Measurements from ENCODE around the gene PTPRN2.
"Not testable (repeated sequence)": the region's sequence is repeated elsewhere in the genome, so short reads cannot be mapped to it uniquely, and the experiment has no call there.

PTPRN2 gene

DNA sequence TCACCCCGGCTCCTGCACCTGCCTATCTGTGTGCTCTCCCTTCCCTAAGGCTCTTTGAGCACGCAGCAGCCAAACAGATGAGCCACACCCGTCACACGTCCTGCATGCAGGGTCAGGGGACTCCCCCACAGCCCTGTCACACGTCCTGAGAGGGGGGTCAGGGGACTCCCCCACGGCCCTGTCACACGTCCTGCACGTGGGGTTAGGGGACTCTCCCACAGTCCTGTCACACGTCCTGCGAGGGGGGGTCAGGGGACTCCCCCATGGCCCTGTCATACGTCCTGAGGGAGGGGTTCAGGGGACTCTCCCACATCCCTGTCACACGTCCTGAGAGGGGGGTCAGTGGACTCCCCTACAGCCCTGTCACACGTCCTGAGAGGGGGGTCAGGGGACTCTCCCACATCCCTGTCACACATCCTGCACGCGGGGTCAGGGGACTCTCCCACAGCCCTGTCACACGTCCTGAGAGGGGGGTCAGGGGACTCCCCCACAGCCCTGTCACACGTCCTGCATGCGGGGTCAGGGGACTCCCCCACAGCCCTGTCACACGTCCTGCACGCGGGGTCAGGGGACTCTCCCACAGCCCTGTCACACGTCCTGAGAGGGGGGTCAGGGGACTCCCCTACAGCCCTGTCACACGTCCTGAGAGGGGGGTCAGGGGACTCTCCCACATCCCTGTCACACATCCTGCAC, 211.3 kb downstream of the PTPRN2 start:
- ATAC-seq (replicated peaks) (peak; percentile 73), DNase-seq (peak in 2 of 3 experiments; percentile 8 to 15)
- Mint-ChIP-seq H3K27me3 (peaks cover 19 to 24% of the 10 kb centered on the region in 2 donors), H3K27ac (peak overlapping the region; percentile 39 to 46), H3K36me3 (ENCODE audit: insufficient read depth) (peaks cover 14% of the 10 kb centered on the region), H3K4me3 (peak overlapping the region in 1 of 2 donors; percentile 53)
- H3K4me1 Mint-ChIP-seq (ENCODE audit: low read depth in 2 of 2); H3K9me3 Mint-ChIP-seq: not testable (repeated sequence)

DNA sequence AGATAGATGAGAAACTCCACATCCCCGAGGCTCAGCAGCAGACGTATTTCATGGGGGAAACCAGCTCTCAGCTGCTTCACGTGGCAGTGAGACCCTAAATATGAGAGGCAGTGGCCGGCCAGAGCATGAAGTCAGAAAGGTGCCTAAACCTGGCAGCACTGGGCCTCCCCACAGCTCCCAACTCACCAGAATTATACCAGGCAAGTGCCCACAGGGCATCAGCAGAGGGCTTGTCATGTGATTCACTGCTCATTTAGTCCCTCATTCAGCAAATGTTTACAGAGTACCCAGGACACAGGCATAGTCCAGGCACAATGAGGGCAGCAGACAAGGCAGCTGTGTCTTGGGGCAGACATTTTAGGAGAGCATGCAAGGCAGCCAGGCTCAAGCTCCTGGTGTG, 212.6 kb downstream of the PTPRN2 start:
- Mint-ChIP-seq H3K27ac (peak overlapping the region in 1 of 2 donors; percentile 39), H3K4me1 (ENCODE audit: low read depth in 2 of 2) (peaks cover 0 to 7% of the 10 kb centered on the region in 2 donors), H3K36me3 (ENCODE audit: insufficient read depth) (peaks cover 14% of the 10 kb centered on the region), H3K4me3 (no peak overlapping the region), H3K9me3 (peaks cover 0 to 3% of the 10 kb centered on the region in 2 donors), H3K27me3 (peaks cover 19 to 24% of the 10 kb centered on the region in 2 donors)
- no peak for ATAC-seq (replicated peaks)
- DNase-seq = no peak

- Mint-ChIP-seq H3K27me3 (peaks cover 19 to 24% of the 10 kb centered on the region in 2 donors), H3K36me3 (ENCODE audit: insufficient read depth) (peaks cover 14% of the 10 kb centered on the region), H3K27ac (no peak overlapping the region), H3K4me1 (ENCODE audit: low read depth in 2 of 2) (peaks cover 0 to 7% of the 10 kb centered on the region in 2 donors), H3K9me3 (peaks cover 0 to 2% of the 10 kb centered on the region in 2 donors), H3K4me3 (no peak overlapping the region)
- DNase-seq (no peak), ATAC-seq (replicated peaks) (no peak)
Measured at GRCh38 chr7:158374586-158374985, 213.0 kb downstream of the PTPRN2 start.

DNA sequence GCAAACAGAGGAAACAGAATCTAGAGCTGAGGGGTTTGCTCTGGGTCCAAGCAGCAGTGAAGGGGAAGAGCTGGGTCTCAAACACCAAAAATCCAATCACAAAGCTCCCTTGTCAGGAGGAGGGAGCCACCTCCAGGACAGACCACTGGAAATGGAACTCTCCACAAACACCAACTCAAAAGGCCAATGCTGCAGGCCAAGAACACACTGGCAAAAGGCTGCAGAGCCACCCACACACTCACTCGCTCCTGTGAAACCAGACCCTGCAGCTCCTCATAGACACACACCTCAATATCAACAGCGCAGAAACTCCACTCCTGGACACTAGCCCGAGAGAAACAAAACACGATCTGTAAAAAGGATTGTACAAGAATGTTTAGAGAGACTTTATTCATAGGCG, 213.5 kb downstream of the PTPRN2 start:
- Mint-ChIP-seq H3K4me3 (no peak overlapping the region), H3K4me1 (ENCODE audit: low read depth in 2 of 2) (peaks cover 0 to 7% of the 10 kb centered on the region in 2 donors), H3K27ac (no peak overlapping the region), H3K36me3 (ENCODE audit: insufficient read depth) (peaks cover 14% of the 10 kb centered on the region), H3K9me3 (peaks cover 0 to 2% of the 10 kb centered on the region in 2 donors), H3K27me3 (peaks cover 19 to 24% of the 10 kb centered on the region in 2 donors)
- DNase-seq (no peak), ATAC-seq (replicated peaks) (no peak)

DNA sequence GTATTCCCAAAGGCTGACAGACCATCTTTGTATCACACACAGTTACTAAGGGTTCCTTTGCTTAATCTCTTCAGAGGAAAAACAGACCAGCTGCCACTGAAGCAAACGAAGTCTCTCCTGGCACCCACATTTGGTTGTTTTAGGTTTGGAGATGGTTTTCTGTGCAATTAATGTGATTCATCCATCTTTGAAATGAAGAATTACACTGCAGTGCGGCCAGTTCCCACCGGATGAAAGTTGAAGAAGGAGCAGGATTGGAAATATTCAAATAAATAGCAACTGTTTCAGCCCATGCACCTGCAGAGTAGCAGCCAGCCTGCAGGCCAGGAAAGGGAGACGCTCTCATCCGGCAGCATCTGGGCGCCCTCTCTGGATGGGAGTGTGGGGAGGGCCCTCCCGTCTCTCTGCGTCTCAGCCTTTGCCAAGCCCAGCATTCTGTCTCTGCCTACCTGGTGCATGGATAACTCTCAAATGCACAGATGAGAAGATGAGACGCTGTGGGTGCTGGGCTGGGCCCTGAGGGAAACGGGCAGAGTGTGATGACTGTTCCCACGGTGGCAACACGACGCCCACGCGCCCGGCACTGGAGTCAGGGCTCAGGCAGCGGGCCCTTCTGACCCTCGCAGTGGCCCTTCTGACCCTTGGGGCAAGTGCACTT, 214.0 kb downstream of the PTPRN2 start:
- peaks cover 19 to 24% of the 10 kb centered on the region in 2 donors for H3K27me3 Mint-ChIP-seq
- peaks cover 0 to 7% of the 10 kb centered on the region in 2 donors for H3K4me1 Mint-ChIP-seq (ENCODE audit: low read depth in 2 of 2)
- no peak overlapping the region for H3K27ac Mint-ChIP-seq
- no peak for ATAC-seq (replicated peaks)
- peaks cover 14% of the 10 kb centered on the region for H3K36me3 Mint-ChIP-seq (ENCODE audit: insufficient read depth)
- H3K9me3 Mint-ChIP-seq = peaks cover 0 to 2% of the 10 kb centered on the region in 2 donors
- H3K4me3 Mint-ChIP-seq = no peak overlapping the region
- no peak for DNase-seq

- no peak for ATAC-seq (replicated peaks)
- H3K36me3 Mint-ChIP-seq (ENCODE audit: insufficient read depth) = peaks cover 11% of the 10 kb centered on the region
- peaks cover 0 to 7% of the 10 kb centered on the region in 2 donors for H3K4me1 Mint-ChIP-seq (ENCODE audit: low read depth in 2 of 2)
- H3K9me3 Mint-ChIP-seq = peaks cover 0 to 2% of the 10 kb centered on the region in 2 donors
- H3K27me3 Mint-ChIP-seq = peaks cover 19 to 24% of the 10 kb centered on the region in 2 donors
- no peak for DNase-seq
- H3K27ac Mint-ChIP-seq = no peak overlapping the region
- no peak overlapping the region for H3K4me3 Mint-ChIP-seq
Measured at GRCh38 chr7:158372400-158373342, 215.0 kb downstream of the PTPRN2 start.

GRCh38 chr7:158371856-158372255, 215.8 kb downstream of the PTPRN2 start:
- H3K36me3 Mint-ChIP-seq (ENCODE audit: insufficient read depth) = peaks cover 7% of the 10 kb centered on the region
- ATAC-seq (replicated peaks) = no peak
- H3K27ac Mint-ChIP-seq = no peak overlapping the region
- DNase-seq = no peak
- no peak overlapping the region for H3K4me3 Mint-ChIP-seq
- H3K9me3 Mint-ChIP-seq = peaks cover 0 to 2% of the 10 kb centered on the region in 2 donors
- H3K4me1 Mint-ChIP-seq (ENCODE audit: low read depth in 2 of 2) = peaks cover 0 to 7% of the 10 kb centered on the region in 2 donors
- peaks cover 19 to 24% of the 10 kb centered on the region in 2 donors for H3K27me3 Mint-ChIP-seq

- Mint-ChIP-seq H3K27me3 (peaks cover 14 to 17% of the 10 kb centered on the region in 2 donors), H3K9me3 (peaks cover 0 to 2% of the 10 kb centered on the region in 2 donors), H3K27ac (no peak overlapping the region), H3K4me1 (ENCODE audit: low read depth in 2 of 2) (no peaks in the 10 kb centered on the region), H3K36me3 (ENCODE audit: insufficient read depth) (peaks cover 5% of the 10 kb centered on the region), H3K4me3 (no peak overlapping the region)
- ATAC-seq (replicated peaks) = no peak
- no peak for DNase-seq
Measured at GRCh38 chr7:158369866-158370265, 217.8 kb downstream of the PTPRN2 start.

GRCh38 chr7:158369290-158369689, 218.3 kb downstream of the PTPRN2 start:
- ATAC-seq (replicated peaks) = no peak
- H3K27ac Mint-ChIP-seq = no peak overlapping the region

DNA sequence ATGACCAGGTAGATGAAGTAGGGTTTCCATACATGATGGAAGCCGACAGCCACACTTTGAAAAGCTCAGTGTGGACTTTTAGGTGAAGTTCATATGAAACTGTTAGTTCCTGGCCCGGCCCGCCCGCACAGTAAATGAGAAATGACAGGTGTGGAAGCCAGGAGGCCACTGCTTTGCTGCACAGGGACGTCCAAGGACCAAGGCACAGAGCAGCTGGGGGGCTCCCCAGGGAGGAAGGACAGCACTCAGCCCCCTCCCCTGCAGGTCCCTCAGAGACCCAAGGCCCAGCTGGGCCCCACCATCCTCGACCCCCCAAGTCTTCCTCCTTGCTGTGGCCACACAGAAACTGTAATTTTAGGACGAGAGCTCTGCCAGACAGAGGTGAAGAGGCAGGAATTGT, 219.2 kb downstream of the PTPRN2 start:
- peaks cover under 1 to 3% of the 10 kb centered on the region in 2 donors for H3K27me3 Mint-ChIP-seq
- DNase-seq = no peak
- ATAC-seq (replicated peaks) = no peak
- no peaks in the 10 kb centered on the region for H3K4me1 Mint-ChIP-seq (ENCODE audit: low read depth in 2 of 2)
- peaks cover 5% of the 10 kb centered on the region for H3K36me3 Mint-ChIP-seq (ENCODE audit: insufficient read depth)
- H3K9me3 Mint-ChIP-seq = no peaks in the 10 kb centered on the region
- no peak overlapping the region for H3K27ac Mint-ChIP-seq
- no peak overlapping the region for H3K4me3 Mint-ChIP-seq

More at GRCh38 chr7:158369290-158369689, 218.3 kb downstream of the PTPRN2 start:
- H3K4me1 Mint-ChIP-seq (ENCODE audit: low read depth in 2 of 2) = no peaks in the 10 kb centered on the region
- no peak overlapping the region for H3K4me3 Mint-ChIP-seq
- peaks cover 0 to under 1% of the 10 kb centered on the region in 2 donors for H3K9me3 Mint-ChIP-seq
- peaks cover 5% of the 10 kb centered on the region for H3K36me3 Mint-ChIP-seq (ENCODE audit: insufficient read depth)
- peaks cover 9 to 11% of the 10 kb centered on the region in 2 donors for H3K27me3 Mint-ChIP-seq
- DNase-seq = no peak

GRCh38 chr7:158367634-158367982, 220.0 kb downstream of the PTPRN2 start:
- DNase-seq (no peak), ATAC-seq (replicated peaks) (no peak)
- peaks cover 1% of the 10 kb centered on the region for H3K36me3 Mint-ChIP-seq (ENCODE audit: insufficient read depth)
- no peaks in the 10 kb centered on the region for H3K9me3 Mint-ChIP-seq
- H3K4me1 Mint-ChIP-seq (ENCODE audit: low read depth in 2 of 2) = no peaks in the 10 kb centered on the region
- H3K27ac Mint-ChIP-seq = no peak overlapping the region
- no peaks in the 10 kb centered on the region for H3K27me3 Mint-ChIP-seq
- no peak overlapping the region for H3K4me3 Mint-ChIP-seq

- H3K9me3 Mint-ChIP-seq = no peaks in the 10 kb centered on the region
- no peak for DNase-seq
Measured at GRCh38 chr7:158366916-158367633, 220.5 kb downstream of the PTPRN2 start.

GRCh38 chr7:158366346-158366745, 221.3 kb downstream of the PTPRN2 start:
- ATAC-seq (replicated peaks) (no peak), DNase-seq (no peak)
- Mint-ChIP-seq H3K27me3 (no peaks in the 10 kb centered on the region), H3K27ac (no peak overlapping the region), H3K4me1 (ENCODE audit: low read depth in 2 of 2) (no peaks in the 10 kb centered on the region), H3K9me3 (no peaks in the 10 kb centered on the region), H3K36me3 (ENCODE audit: insufficient read depth) (no peaks in the 10 kb centered on the region), H3K4me3 (no peak overlapping the region)

More at GRCh38 chr7:158366916-158367633, 220.5 kb downstream of the PTPRN2 start:
- no peaks in the 10 kb centered on the region for H3K27me3 Mint-ChIP-seq
- no peak for ATAC-seq (replicated peaks)
- no peak overlapping the region for H3K4me3 Mint-ChIP-seq
- no peaks in the 10 kb centered on the region for H3K4me1 Mint-ChIP-seq (ENCODE audit: low read depth in 2 of 2)
- H3K27ac Mint-ChIP-seq = no peak overlapping the region
- no peaks in the 10 kb centered on the region for H3K36me3 Mint-ChIP-seq (ENCODE audit: insufficient read depth)

All from effector memory CD8-positive, alpha-beta T cell (primary cell).